K562 (cell line): ENCODE data around the gene TTLL3. TPM values are rescaled to one million over a fixed set of nuclear protein-coding genes. Genes with fewer than 3 reads are reported as not detected.
"Not testable (repeated sequence)": the region's sequence is repeated elsewhere in the genome, so short reads cannot be mapped to it uniquely, and the experiment has no call there.

Experiments used
- ATAC-seq: fragments of 200-7000 bp; cut with Tn5 transposase; 3 replicates; pipeline ENCODE4 v1.9.1; 2020; ENCODE audit warnings: moderate library complexity
- BruUV-seq: library from RNA; stranded (reverse); fragments of 400-500 nt; replicated peaks from 2 replicates; lab custom pipeline; 2021; lab: Mats Ljungman, UMichigan
- CTCF ChIA-PET: fragments of 300-600 bp; formaldehyde crosslinking; extraction: SDS; loops from one replicate; lab custom pipeline; 2021; ENCODE audit warnings: low intra/inter-chr PET ratio; lab: Yijun Ruan, JAX
- POLR2A ChIA-PET: fragments of 300-600, 350-650 bp; sonication (Branson Sonifier 250); formaldehyde crosslinking; extraction: SDS; loops from one replicate; lab custom pipeline; 2021; ENCODE audit warnings: antibody characterized with exemption, inconsistent platforms; lab: Yijun Ruan, JAX
- DNase-seq, 4 experiments: peaks; one replicate each; pipeline versions ENCODE4 v3.0.0 to v3.0.0-alpha.2; 2011 to 2018; ENCODE audit warnings: low spot score in 3 of 4, mixed read lengths in 3 of 4; ENCODE audit errors: extremely low read depth in 1 of 4
- FAIRE-seq: peaks from 2 replicates; lab custom pipeline; 2011; peaks lifted over from hg19 to GRCh38; lab: Jason Lieb, UNC
- H2AFZ ChIP-seq: 2 replicates; pipeline ENCODE4 v1.6.0; 2011; ENCODE audit warnings: low read depth, low read length, control low read depth, inconsistent platforms
- H3K27ac ChIP-seq: fragments of 200-600 bp; 3 replicates; pipeline ENCODE4 v1.8.0; 2011; ENCODE audit warnings: low read depth, mild to moderate bottlenecking, control low read depth, inconsistent platforms, low read length, moderate library complexity, mixed read lengths; ENCODE audit errors: extremely low read depth
- H3K27me3 ChIP-seq, 2 experiments: fragments of 300-600 bp in 1 of 2; 2 replicates in 1 of 2; 3 replicates in 1 of 2; pipeline versions ENCODE4 v1.6.0 to v1.8.0; 2011; ENCODE audit warnings: inconsistent platforms in 2 of 2, low read length in 2 of 2, mild to moderate bottlenecking in 1 of 2, mixed read lengths in 1 of 2, moderate library complexity in 1 of 2; ENCODE audit not compliant: control insufficient read depth in 2 of 2, insufficient read depth in 2 of 2
- H3K36me3 ChIP-seq: fragments of 300-600 bp; 3 replicates; pipeline ENCODE4 v1.8.0; 2011; ENCODE audit warnings: mild to moderate bottlenecking, low read length, inconsistent platforms; ENCODE audit not compliant: control insufficient read depth, insufficient read depth
- H3K4me1 ChIP-seq, 2 experiments: fragments of 200-600 bp in 1 of 2; replicated peaks in 1 of 2; 2 replicates in 1 of 2; 3 replicates in 1 of 2; pipeline versions ENCODE4 v1.5.1 to v1.8.0; 2011; ENCODE audit warnings: inconsistent platforms in 2 of 2, low read length in 2 of 2, mild to moderate bottlenecking in 1 of 2, mixed read lengths in 1 of 2, moderate library complexity in 1 of 2; ENCODE audit not compliant: control insufficient read depth in 2 of 2, insufficient read depth in 2 of 2
- H3K4me2 ChIP-seq: 2 replicates; pipeline ENCODE4 v1.6.1; 2011; ENCODE audit warnings: low read length, control low read depth, inconsistent platforms, mixed read lengths; ENCODE audit not compliant: insufficient read depth
- H3K4me3 ChIP-seq: fragments of 200-600 bp; sonication (generic), shearing (Covaris generic); 2 replicates; pipeline ENCODE4 v1.5.1; 2016; ENCODE audit warnings: control low read depth, inconsistent platforms
- H3K79me2 ChIP-seq: fragments of 200-600 bp; 3 replicates; pipeline ENCODE4 v1.8.0; 2011; ENCODE audit warnings: low read length, inconsistent platforms; ENCODE audit not compliant: control insufficient read depth, insufficient read depth
- H3K9ac ChIP-seq, 2 experiments: 2 replicates each; pipeline versions ENCODE4 v1.6.0 to v1.6.1; 2011; ENCODE audit warnings: low read depth in 2 of 2, low read length in 2 of 2, control low read depth in 1 of 2, inconsistent platforms in 1 of 2, mild to moderate bottlenecking in 1 of 2, mixed read lengths in 1 of 2; ENCODE audit not compliant: insufficient read depth in 1 of 2
- H3K9me1 ChIP-seq: one replicate; pipeline ENCODE4 v1.6.0; 2011; ENCODE audit warnings: inconsistent platforms, mild to moderate bottlenecking, low read length, moderate library complexity; ENCODE audit not compliant: control insufficient read depth, insufficient read depth
- H3K9me3 ChIP-seq: replicated peaks from 2 replicates; pipeline ENCODE4 v1.5.1; 2011; ENCODE audit warnings: low read depth, low read length, inconsistent platforms; ENCODE audit not compliant: control insufficient read depth, insufficient read depth
- H4K20me1 ChIP-seq: replicated peaks from 2 replicates; pipeline ENCODE4 v1.6.1; 2011; ENCODE audit warnings: low read length, inconsistent platforms, mixed read lengths; ENCODE audit not compliant: control insufficient read depth, insufficient read depth
- CBFB ChIP-seq: sonication (generic); formaldehyde crosslinking; IDR thresholded peaks from 2 replicates; pipeline ENCODE4 v1.4.0; 2020; ENCODE audit warnings: mild to moderate bottlenecking, missing genetic modification reagents
- NFIC ChIP-seq: fragments of 450-650 bp; IDR thresholded peaks from 2 replicates; pipeline ENCODE4 v1.6.1; 2017; ENCODE audit warnings: mild to moderate bottlenecking, inconsistent platforms
- ZNF444 ChIP-seq: fragments of 250-450 bp; sonication (Bioruptor Pico); IDR thresholded peaks from 2 replicates; pipeline ENCODE4 v1.4.0; 2020; ENCODE audit warnings: mild to moderate bottlenecking, moderate library complexity
- WGBS: fragments of 100-300 bp; shearing (Covaris generic); methylation state at CpG from one replicate; pipeline ENCODE4 v1.1.6; 2016; ENCODE audit warnings: low coverage, mixed read lengths; ENCODE audit not compliant: insufficient coverage; ENCODE audit errors: missing lambda C conversion rate; 5-methylcytosine and 5-hydroxymethylcytosine counted together
- in situ Hi-C: fragments of 300-500 bp; cut with MboI; formaldehyde crosslinking; loops from 4 replicates; pipeline ENCODE4 v1.15.0; 2018; ENCODE audit warnings: inconsistent platforms, mixed read lengths
- intact Hi-C: fragments of 100-400 bp; cut with micrococcal nuclease; formaldehyde crosslinking; loops from 2 replicates; pipeline ENCODE4 v1.14.2; 2022
- polyA plus RNA-seq, 8 experiments: library from polyadenylated mRNA; depleted of rRNA in 4 of 8; stranded (reverse) in 5 of 8; unstranded in 3 of 8; fragments of >200 nt; fragmentation: Nextera tagmentation in 2 of 8; fragmentation: Illumina TruSeq in 1 of 8; extraction: Ambion mirVana in 2 of 8; extraction: Trizol in 1 of 8; gene quantifications; 2 replicates each; pipeline versions ENCODE4 v1.2.1 to v1.2.3, GENCODE V29; 2011 to 2014; ENCODE audit warnings: inconsistent platforms in 1 of 8, missing spikeins in 1 of 8
- total RNA-seq, 7 experiments: library from RNA; depleted of rRNA in 6 of 7; stranded (reverse); fragments of >200 nt in 6 of 7; fragmentation: Illumina TruSeq in 2 of 7; extraction: Trizol in 2 of 7; gene quantifications; 2 replicates each; pipeline versions ENCODE4 v1.2.1 to v1.2.3, GENCODE V29; 2011 to 2021; ENCODE audit warnings: low replicate concordance in 1 of 7
- TF ChIP-seq, protein P1 (sequence below), 2 experiments: fragments of 450-650 bp; formaldehyde crosslinking in 1 of 2; IDR thresholded peaks; 2 replicates each; pipeline versions ENCODE4 v1.4.0 to v1.6.1; 2014 to 2020; ENCODE audit warnings: mild to moderate bottlenecking in 2 of 2, borderline replicate concordance in 1 of 2, low read depth in 1 of 2

TTLL3 gene
- total and polyA plus RNA-seq, 9 of the 15 experiments (the other 6 are each of a cell fraction or from before 2014, with no cell fraction given) = 8.9 to 106 (median 33.2) TPM

GRCh38 chr3:9851926-9852325 is 41.9 kb downstream of the TTLL3 start:
- DNase-seq, H3K27ac ChIP-seq, in situ Hi-C loops, ATAC-seq, H3K9me3 ChIP-seq, CTCF ChIA-PET, H3K9ac ChIP-seq, H3K4me2 ChIP-seq, BruUV-seq, H3K4me1 ChIP-seq, H3K27me3 ChIP-seq, FAIRE-seq, H2AFZ ChIP-seq, H3K4me3 ChIP-seq, H3K79me2 ChIP-seq, H3K9me1 ChIP-seq, H4K20me1 ChIP-seq: not testable (repeated sequence)
- 39% methylated on average over 6 of the region's 6 CpGs for WGBS
- POLR2A ChIA-PET = interaction anchor here (0.8 to 1.0 kb wide), 2 partner anchors 9 to 20 kb away, joined by 3 to 4 read pairs; partner anchors contain the start of gene RPUSD3
- intact Hi-C loops = loop anchor here (1.0 kb wide), 1 partner anchor 470 kb away; no protein-coding TSS in a partner anchor
- peak; percentile 19; the same call in 1 of the 2 replicates for TF ChIP-seq NFIC
- TF ChIP-seq, all 486 proteins: peak for 1; not testable (repeated sequence) for 485
- H3K36me3 ChIP-seq = not testable (repeated sequence)

GRCh38 chr3:9852528-9852927 is 42.5 kb downstream of the TTLL3 start:
- Histone ChIP-seq H3K4me2 (no peak overlapping the region), H3K27me3 (no peaks in the 10 kb centered on the region), H3K4me1 (no peaks in the 10 kb centered on the region; a peak in 1 of 5 replicates), H3K9me1 (no peaks in the 10 kb centered on the region), H2AFZ (peak overlapping the region; percentile 14), H3K79me2 (no peaks in the 10 kb centered on the region), H3K9ac (no peak overlapping the region), H3K9me3 (no peaks in the 10 kb centered on the region), H3K4me3 (no peak overlapping the region), H3K36me3 (no peaks in the 10 kb centered on the region), H4K20me1 (no peaks in the 10 kb centered on the region), H3K27ac (no peak overlapping the region)
- ATAC-seq = no peak
- CTCF ChIA-PET = interaction anchor here (0.6 kb wide), 1 partner anchor 44 kb away, joined by 4 read pairs; no protein-coding TSS in a partner anchor
- 33% methylated on average over 6 of the region's 6 CpGs for WGBS
- intact Hi-C loops (loop anchor here (1.0 kb wide), 1 partner anchor 470 kb away; no protein-coding TSS in a partner anchor), in situ Hi-C loops (no loop called here)
- no peak for FAIRE-seq
- no peak for DNase-seq
- BruUV-seq = no TSS peak
- POLR2A ChIA-PET = interaction anchor here (1.3 kb wide), 1 partner anchor 31 kb away, joined by 4 read pairs; no protein-coding TSS in a partner anchor
- TF ChIP-seq CBFB (CRISPR knock-in tag) (no peak), ZNF444 (CRISPR knock-in tag) (no peak)
- TF ChIP-seq, protein P1, sequence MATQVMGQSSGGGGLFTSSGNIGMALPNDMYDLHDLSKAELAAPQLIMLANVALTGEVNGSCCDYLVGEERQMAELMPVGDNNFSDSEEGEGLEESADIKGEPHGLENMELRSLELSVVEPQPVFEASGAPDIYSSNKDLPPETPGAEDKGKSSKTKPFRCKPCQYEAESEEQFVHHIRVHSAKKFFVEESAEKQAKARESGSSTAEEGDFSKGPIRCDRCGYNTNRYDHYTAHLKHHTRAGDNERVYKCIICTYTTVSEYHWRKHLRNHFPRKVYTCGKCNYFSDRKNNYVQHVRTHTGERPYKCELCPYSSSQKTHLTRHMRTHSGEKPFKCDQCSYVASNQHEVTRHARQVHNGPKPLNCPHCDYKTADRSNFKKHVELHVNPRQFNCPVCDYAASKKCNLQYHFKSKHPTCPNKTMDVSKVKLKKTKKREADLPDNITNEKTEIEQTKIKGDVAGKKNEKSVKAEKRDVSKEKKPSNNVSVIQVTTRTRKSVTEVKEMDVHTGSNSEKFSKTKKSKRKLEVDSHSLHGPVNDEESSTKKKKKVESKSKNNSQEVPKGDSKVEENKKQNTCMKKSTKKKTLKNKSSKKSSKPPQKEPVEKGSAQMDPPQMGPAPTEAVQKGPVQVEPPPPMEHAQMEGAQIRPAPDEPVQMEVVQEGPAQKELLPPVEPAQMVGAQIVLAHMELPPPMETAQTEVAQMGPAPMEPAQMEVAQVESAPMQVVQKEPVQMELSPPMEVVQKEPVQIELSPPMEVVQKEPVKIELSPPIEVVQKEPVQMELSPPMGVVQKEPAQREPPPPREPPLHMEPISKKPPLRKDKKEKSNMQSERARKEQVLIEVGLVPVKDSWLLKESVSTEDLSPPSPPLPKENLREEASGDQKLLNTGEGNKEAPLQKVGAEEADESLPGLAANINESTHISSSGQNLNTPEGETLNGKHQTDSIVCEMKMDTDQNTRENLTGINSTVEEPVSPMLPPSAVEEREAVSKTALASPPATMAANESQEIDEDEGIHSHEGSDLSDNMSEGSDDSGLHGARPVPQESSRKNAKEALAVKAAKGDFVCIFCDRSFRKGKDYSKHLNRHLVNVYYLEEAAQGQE (IDR thresholded peaks at IDR 0.05; ENCODE audit: borderline replicate concordance) = peak; percentile 19; the same call in 1 of the 2 replicates
- TF ChIP-seq, protein P1 (CRISPR knock-in tag; IDR thresholded peaks at IDR 0.05; ENCODE audit: low read depth) = no peak
